MCF 10A (cell line): ENCODE measurements around the gene RUBCNL. TPM values are rescaled to one million over a fixed set of nuclear protein-coding genes. Genes with fewer than 3 reads are reported as not detected.

Experiments used
- BruUV-seq: library from RNA; stranded (reverse); fragments of 400-500 nt; replicated peaks from 2 replicates; lab custom pipeline; 2021; lab: Mats Ljungman, UMichigan
- CTCF ChIA-PET: fragments of 300-600 bp; sonication (Branson Sonifier 250); formaldehyde crosslinking; extraction: SDS; loops from one replicate; lab custom pipeline; 2021; ENCODE audit warnings: antibody characterized with exemption, inconsistent platforms; lab: Yijun Ruan, JAX
- POLR2A ChIA-PET: fragments of 300-600, 350-650 bp; sonication (Branson Sonifier 250); formaldehyde crosslinking; extraction: SDS; loops from one replicate; lab custom pipeline; 2020; ENCODE audit warnings: antibody characterized with exemption, inconsistent platforms; lab: Yijun Ruan, JAX
- DNase-seq: peaks from one replicate; pipeline ENCODE4 v3.0.0-alpha.2; 2018; ENCODE audit not compliant: unreplicated experiment
- H3K27ac Mint-ChIP-seq: one replicate; pipeline ENCODE4 v1.8.0; 2022; ENCODE audit warnings: mild to moderate bottlenecking, low read depth, mixed read lengths; ENCODE audit not compliant: unreplicated experiment
- H3K27me3 Mint-ChIP-seq: one replicate; pipeline ENCODE4 v1.8.0; 2022; ENCODE audit warnings: mixed read lengths; ENCODE audit not compliant: insufficient read depth, unreplicated experiment
- H3K36me3 Mint-ChIP-seq: one replicate; pipeline ENCODE4 v1.8.0; 2022; ENCODE audit warnings: mild to moderate bottlenecking, moderate library complexity, mixed read lengths; ENCODE audit not compliant: insufficient read depth, unreplicated experiment
- H3K4me1 Mint-ChIP-seq: one replicate; pipeline ENCODE4 v1.8.0; 2022; ENCODE audit warnings: mixed read lengths; ENCODE audit not compliant: insufficient read depth, unreplicated experiment
- H3K4me3 Mint-ChIP-seq: one replicate; pipeline ENCODE4 v1.8.0; 2022; ENCODE audit warnings: mild to moderate bottlenecking, moderate library complexity, mixed read lengths; ENCODE audit not compliant: unreplicated experiment
- H3K9me3 Mint-ChIP-seq: one replicate; pipeline ENCODE4 v1.8.0; 2022; ENCODE audit warnings: mixed read lengths; ENCODE audit not compliant: unreplicated experiment
- CTCF ChIP-seq: fragments of 200-600 bp; IDR thresholded peaks from one replicate; pipeline ENCODE4 v1.8.0; 2022; ENCODE audit warnings: antibody characterized with exemption, mild to moderate bottlenecking; ENCODE audit not compliant: unreplicated experiment
- intact Hi-C: fragments of 100-400 bp; cut with micrococcal nuclease; formaldehyde crosslinking; loops from 2 replicates; pipeline ENCODE4 v1.14.1; 2022
- total RNA-seq: library from RNA; stranded (reverse); gene quantifications from 2 replicates; pipeline ENCODE4 v1.2.3, GENCODE V29; 2022

The RUBCNL gene
- total RNA-seq, 1 experiment from 2014 or later = 0.37 TPM

GRCh38 chr13:46315491-46316075 is 71.5 kb downstream of the RUBCNL start:
- Mint-ChIP-seq H3K36me3 (no peaks in the 10 kb centered on the region), H3K27ac (peak overlapping the region; percentile 59), H3K4me1 (peaks cover 11% of the 10 kb centered on the region), H3K27me3 (no peaks in the 10 kb centered on the region), H3K4me3 (no peak overlapping the region), H3K9me3 (peaks cover 19% of the 10 kb centered on the region)
- ChIA-PET CTCF (no interaction called here), POLR2A (no interaction called here)
- intact Hi-C loops = loop anchor here (5.0 to 10.0 kb wide), 2 partner anchors 168 to 391 kb away; no protein-coding TSS in a partner anchor
- no peak for DNase-seq
- no peak for TF ChIP-seq CTCF
- BruUV-seq = no TSS peak

- ChIA-PET CTCF (no interaction called here), POLR2A (no interaction called here)
- Mint-ChIP-seq H3K9me3 (peaks cover 25% of the 10 kb centered on the region), H3K4me1 (peaks cover 11% of the 10 kb centered on the region), H3K27ac (peak overlapping the region; percentile 59), H3K36me3 (no peaks in the 10 kb centered on the region), H3K4me3 (no peak overlapping the region), H3K27me3 (no peaks in the 10 kb centered on the region)
- no peak for TF ChIP-seq CTCF
- no peak for DNase-seq
- intact Hi-C loops = loop anchor here (5.0 to 10.0 kb wide), 2 partner anchors 168 to 390 kb away; no protein-coding TSS in a partner anchor
- no TSS peak for BruUV-seq
Observed at GRCh38 chr13:46315036-46315435, 72.0 kb downstream of the RUBCNL start.

GRCh38 chr13:46314587-46314986 is 72.5 kb downstream of the RUBCNL start:
- POLR2A ChIA-PET = interaction anchor here (0.7 kb wide), 1 partner anchor 803 kb away, joined by 3 read pairs; no protein-coding TSS in a partner anchor
- no peak overlapping the region for H3K4me3 Mint-ChIP-seq
- BruUV-seq = no TSS peak
- H3K27ac Mint-ChIP-seq = no peak overlapping the region
- intact Hi-C loops = loop anchor here (10.0 kb wide), 1 partner anchor 390 kb away; no protein-coding TSS in a partner anchor
- CTCF ChIA-PET = interaction anchor here (0.7 kb wide), 1 partner anchor 459 kb away, joined by 3 read pairs; no protein-coding TSS in a partner anchor
- no peak for TF ChIP-seq CTCF
- H3K27me3 Mint-ChIP-seq = no peaks in the 10 kb centered on the region
- no peaks in the 10 kb centered on the region for H3K36me3 Mint-ChIP-seq
- peaks cover 11% of the 10 kb centered on the region for H3K4me1 Mint-ChIP-seq
- H3K9me3 Mint-ChIP-seq = peaks cover 29% of the 10 kb centered on the region
- no peak for DNase-seq

GRCh38 chr13:46313432-46314257 is 73.4 kb downstream of the RUBCNL start:
- H3K27ac Mint-ChIP-seq = no peak overlapping the region
- intact Hi-C loops = loop anchor here (10.0 kb wide), 1 partner anchor 389 kb away; no protein-coding TSS in a partner anchor
- POLR2A ChIA-PET = interaction anchor here (0.7 kb wide), 1 partner anchor 802 kb away, joined by 3 read pairs; no protein-coding TSS in a partner anchor
- CTCF ChIA-PET = interaction anchor here (0.7 kb wide), 1 partner anchor 458 kb away, joined by 3 read pairs; no protein-coding TSS in a partner anchor
- H3K9me3 Mint-ChIP-seq = peaks cover 30% of the 10 kb centered on the region
- BruUV-seq = no TSS peak
- DNase-seq = no peak
- H3K27me3 Mint-ChIP-seq = no peaks in the 10 kb centered on the region
- no peaks in the 10 kb centered on the region for H3K36me3 Mint-ChIP-seq
- no peak overlapping the region for H3K4me3 Mint-ChIP-seq
- H3K4me1 Mint-ChIP-seq = peaks cover 11% of the 10 kb centered on the region
- TF ChIP-seq CTCF = no peak
